ENCODE results near the gene PHACTR3.

The PHACTR3 gene

GRCh38 chr20:59820204-59821041 is 216.1 kb downstream of the PHACTR3 start:
- peak; percentile 87 for DNase-seq

- no peak for DNase-seq
These were observed 216.9 kb downstream of the PHACTR3 start for GRCh38 chr20:59821201-59821600.

GRCh38 chr20:59821788-59822187 is 217.4 kb downstream of the PHACTR3 start:
- DNase-seq = no peak

- DNase-seq = no peak
These were observed 218.1 kb downstream of the PHACTR3 start for GRCh38 chr20:59822291-59823029.

- no peak for DNase-seq
These were observed 218.7 kb downstream of the PHACTR3 start for GRCh38 chr20:59823030-59823423.

GRCh38 chr20:59823491-59824259 is 219.3 kb downstream of the PHACTR3 start:
- DNase-seq = no peak

- DNase-seq = no peak
These were observed 220.6 kb downstream of the PHACTR3 start for GRCh38 chr20:59824711-59825562.

GRCh38 chr20:59825563-59825920 is 221.2 kb downstream of the PHACTR3 start:
- DNase-seq = no peak

- peak; percentile 63 for DNase-seq
These were observed 221.8 kb downstream of the PHACTR3 start for GRCh38 chr20:59825944-59826759.

- DNase-seq = no peak
These were observed 223.1 kb downstream of the PHACTR3 start for GRCh38 chr20:59827138-59828056.

GRCh38 chr20:59828125-59829053 is 224.0 kb downstream of the PHACTR3 start:
- no peak for DNase-seq

GRCh38 chr20:59829054-59829785 is 224.9 kb downstream of the PHACTR3 start:
- no peak for DNase-seq

GRCh38 chr20:59829786-59830664 is 225.7 kb downstream of the PHACTR3 start:
- DNase-seq = no peak

- peak; percentile 45 for DNase-seq
These were observed 226.3 kb downstream of the PHACTR3 start for GRCh38 chr20:59830665-59831023.

- DNase-seq = no peak
These were observed 226.9 kb downstream of the PHACTR3 start for GRCh38 chr20:59831024-59831915.

- no peak for DNase-seq
These were observed 227.6 kb downstream of the PHACTR3 start for GRCh38 chr20:59831916-59832270.
